MM.1S (cell line): ENCODE measurements around the gene GNAQ.

ENCODE experiments used
- EZH2 ChIP-seq: fragments of 300-600 bp; sonication (generic); optimal IDR thresholded peaks from 2 replicates; pipeline ENCODE3; 2017; ENCODE audit warnings: low read depth, mild to moderate bottlenecking, antibody characterized with exemption, low read length, mixed read lengths
- TF ChIP-seq, protein P1 (sequence below): fragments of 300-600 bp; sonication (generic); IDR thresholded peaks from 2 replicates; pipeline ENCODE4 v1.5.1; 2016; ENCODE audit warnings: antibody characterized with exemption, low read length, mixed read lengths

DNA sequence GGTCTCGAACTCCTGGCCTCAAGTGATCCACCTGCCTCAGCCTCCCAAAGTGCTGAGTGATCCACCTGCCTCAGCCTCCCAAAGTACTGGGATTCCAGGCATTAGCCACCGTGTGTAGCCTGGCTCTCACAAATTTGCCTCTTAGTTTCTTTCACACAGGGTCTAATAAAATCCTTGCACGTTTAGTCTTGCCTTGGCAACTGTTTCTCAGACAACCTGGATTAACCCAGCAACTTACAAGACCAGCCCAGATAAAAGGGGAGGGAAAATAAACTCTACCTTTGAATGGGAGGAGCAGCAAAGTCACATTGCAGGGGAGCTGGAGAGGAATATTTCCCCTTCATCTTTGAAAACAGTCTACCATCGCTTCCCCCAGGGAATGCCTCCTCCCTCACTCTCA lies 354.2 kb downstream of the GNAQ start:
- no peak for TF ChIP-seq EZH2
- TF ChIP-seq, protein P1, sequence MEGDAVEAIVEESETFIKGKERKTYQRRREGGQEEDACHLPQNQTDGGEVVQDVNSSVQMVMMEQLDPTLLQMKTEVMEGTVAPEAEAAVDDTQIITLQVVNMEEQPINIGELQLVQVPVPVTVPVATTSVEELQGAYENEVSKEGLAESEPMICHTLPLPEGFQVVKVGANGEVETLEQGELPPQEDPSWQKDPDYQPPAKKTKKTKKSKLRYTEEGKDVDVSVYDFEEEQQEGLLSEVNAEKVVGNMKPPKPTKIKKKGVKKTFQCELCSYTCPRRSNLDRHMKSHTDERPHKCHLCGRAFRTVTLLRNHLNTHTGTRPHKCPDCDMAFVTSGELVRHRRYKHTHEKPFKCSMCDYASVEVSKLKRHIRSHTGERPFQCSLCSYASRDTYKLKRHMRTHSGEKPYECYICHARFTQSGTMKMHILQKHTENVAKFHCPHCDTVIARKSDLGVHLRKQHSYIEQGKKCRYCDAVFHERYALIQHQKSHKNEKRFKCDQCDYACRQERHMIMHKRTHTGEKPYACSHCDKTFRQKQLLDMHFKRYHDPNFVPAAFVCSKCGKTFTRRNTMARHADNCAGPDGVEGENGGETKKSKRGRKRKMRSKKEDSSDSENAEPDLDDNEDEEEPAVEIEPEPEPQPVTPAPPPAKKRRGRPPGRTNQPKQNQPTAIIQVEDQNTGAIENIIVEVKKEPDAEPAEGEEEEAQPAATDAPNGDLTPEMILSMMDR = no peak
